ENCODE measurements around the gene PDZD4. TPM values are rescaled to one million over a fixed set of nuclear protein-coding genes. Genes with fewer than 3 reads are reported as not detected.

PDZD4 gene
- total RNA-seq, 2 experiments from 2014 or later: not detected

DNA sequence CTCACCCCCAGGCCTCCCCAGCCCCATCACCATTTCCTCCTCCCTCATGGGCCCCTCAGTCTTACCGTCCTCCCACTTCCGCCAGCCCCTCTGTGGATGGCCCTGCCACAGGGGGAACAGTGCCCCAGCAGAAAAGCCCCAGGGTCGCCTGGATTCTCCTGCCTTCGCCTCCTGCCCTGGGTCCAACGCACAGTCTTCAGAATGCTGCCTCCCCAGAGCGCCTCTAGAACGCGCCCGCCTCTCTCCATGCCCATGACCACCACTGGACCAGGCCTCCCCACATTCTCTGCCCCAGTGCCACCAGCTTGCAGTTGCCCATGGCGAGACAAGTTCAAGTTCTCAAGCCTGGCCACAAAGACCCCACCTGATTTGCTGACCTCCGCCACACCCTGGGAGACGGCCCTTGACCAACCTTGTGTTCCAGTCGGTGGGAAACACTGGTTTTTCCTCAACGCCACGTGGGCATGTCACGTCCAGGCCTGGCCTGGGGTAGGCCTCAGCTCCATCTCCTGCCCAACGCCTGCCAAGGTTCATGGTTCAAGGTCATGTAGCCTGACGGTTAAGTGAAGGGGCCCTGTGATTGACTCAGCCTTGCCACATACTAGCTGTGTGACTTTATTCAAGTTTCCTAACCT, 66.9 kb downstream of the PDZD4 start:
- no peak overlapping the region for H3K4me2 ChIP-seq (ENCODE audit: low read length)
- H3K36me3 ChIP-seq (ENCODE audit: insufficient read depth, low read length): no peaks in the 10 kb centered on the region
- BruUV-seq (replicated peaks): no TSS peak
- no peak for DNase-seq (ENCODE audit: low spot score)
- no peaks in the 10 kb centered on the region for H3K9me2 ChIP-seq (ENCODE audit: insufficient read depth, low read length)
- H3K4me1 ChIP-seq (ENCODE audit: insufficient read depth, low read length, poor library complexity, severe bottlenecking): peaks cover 6% of the 10 kb centered on the region
- no peaks in the 10 kb centered on the region for H3K9me3 ChIP-seq (ENCODE audit: low read length)
- CTCF ChIA-PET (ENCODE audit: unreplicated experiment): no interaction called here
- H2AFZ ChIP-seq (ENCODE audit: low read length): no peak overlapping the region
- TF ChIP-seq EZH2phosphoT487 (IDR thresholded peaks at IDR 0.05; ENCODE audit: borderline replicate concordance, low read depth, low read length): no peak
- TF ChIP-seq, protein P1, sequence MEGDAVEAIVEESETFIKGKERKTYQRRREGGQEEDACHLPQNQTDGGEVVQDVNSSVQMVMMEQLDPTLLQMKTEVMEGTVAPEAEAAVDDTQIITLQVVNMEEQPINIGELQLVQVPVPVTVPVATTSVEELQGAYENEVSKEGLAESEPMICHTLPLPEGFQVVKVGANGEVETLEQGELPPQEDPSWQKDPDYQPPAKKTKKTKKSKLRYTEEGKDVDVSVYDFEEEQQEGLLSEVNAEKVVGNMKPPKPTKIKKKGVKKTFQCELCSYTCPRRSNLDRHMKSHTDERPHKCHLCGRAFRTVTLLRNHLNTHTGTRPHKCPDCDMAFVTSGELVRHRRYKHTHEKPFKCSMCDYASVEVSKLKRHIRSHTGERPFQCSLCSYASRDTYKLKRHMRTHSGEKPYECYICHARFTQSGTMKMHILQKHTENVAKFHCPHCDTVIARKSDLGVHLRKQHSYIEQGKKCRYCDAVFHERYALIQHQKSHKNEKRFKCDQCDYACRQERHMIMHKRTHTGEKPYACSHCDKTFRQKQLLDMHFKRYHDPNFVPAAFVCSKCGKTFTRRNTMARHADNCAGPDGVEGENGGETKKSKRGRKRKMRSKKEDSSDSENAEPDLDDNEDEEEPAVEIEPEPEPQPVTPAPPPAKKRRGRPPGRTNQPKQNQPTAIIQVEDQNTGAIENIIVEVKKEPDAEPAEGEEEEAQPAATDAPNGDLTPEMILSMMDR (conservative IDR thresholded peaks at IDR 0.05; ENCODE audit: low read length): no peak
- no peaks in the 10 kb centered on the region for H4K20me1 ChIP-seq (ENCODE audit: insufficient read depth, low read length)
- POLR2A ChIA-PET: no interaction called here
- H3K79me2 ChIP-seq (ENCODE audit: insufficient read depth, low read depth, low read length): no peaks in the 10 kb centered on the region
- no peak overlapping the region for H3K27ac ChIP-seq (ENCODE audit: low read depth, low read length, poor library complexity, severe bottlenecking)
- intact Hi-C loops (cut with micrococcal nuclease; ENCODE audit: unreplicated experiment): loop anchor here (5.0 to 10.0 kb wide), 3 partner anchors 71 to 119 kb away; partner anchors contain the start of genes PDZD4 and SLC6A8
- no peak overlapping the region for H3K4me3 ChIP-seq (ENCODE audit: low read depth, low read length, poor library complexity, severe bottlenecking)

DNA sequence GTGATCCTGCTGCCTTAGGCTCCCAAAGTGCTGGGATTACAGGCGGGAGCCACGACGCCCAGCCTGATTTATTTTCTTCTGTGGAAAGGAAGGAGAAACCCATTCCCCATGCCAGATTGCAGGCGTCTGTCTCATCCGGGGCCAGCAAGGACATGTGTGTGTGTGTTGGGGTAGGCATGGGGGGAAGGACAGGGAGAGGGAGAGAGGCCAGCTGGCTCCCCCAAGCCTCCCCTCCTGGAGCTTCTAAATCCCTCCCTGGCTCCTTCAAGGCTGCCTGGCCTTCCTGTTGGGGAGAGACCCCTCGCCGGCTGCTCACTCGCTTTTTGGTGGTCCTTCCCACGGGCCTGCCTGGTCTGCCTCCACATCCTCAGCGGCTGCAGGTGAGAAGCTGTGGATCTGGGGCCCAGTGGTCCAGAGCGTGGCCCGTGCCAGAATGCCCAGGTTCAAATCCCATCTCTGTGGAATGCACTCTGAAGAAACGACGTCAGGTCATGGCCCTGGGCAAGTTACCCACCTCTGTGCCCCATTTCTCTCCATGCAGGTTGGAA, 67.6 kb downstream of the PDZD4 start:
- Histone ChIP-seq H3K9me2 (ENCODE audit: insufficient read depth, low read length) (no peaks in the 10 kb centered on the region), H3K9me3 (ENCODE audit: low read length) (no peaks in the 10 kb centered on the region), H3K4me2 (ENCODE audit: low read length) (no peak overlapping the region), H2AFZ (ENCODE audit: low read length) (no peak overlapping the region), H3K27ac (ENCODE audit: low read depth, low read length, poor library complexity, severe bottlenecking) (no peak overlapping the region), H3K36me3 (ENCODE audit: insufficient read depth, low read length) (no peaks in the 10 kb centered on the region), H3K4me3 (ENCODE audit: low read depth, low read length, poor library complexity, severe bottlenecking) (no peak overlapping the region), H3K4me1 (ENCODE audit: insufficient read depth, low read length, poor library complexity, severe bottlenecking) (peaks cover 6% of the 10 kb centered on the region), H4K20me1 (ENCODE audit: insufficient read depth, low read length) (no peaks in the 10 kb centered on the region), H3K79me2 (ENCODE audit: insufficient read depth, low read depth, low read length) (no peaks in the 10 kb centered on the region)
- DNase-seq (ENCODE audit: low spot score): no peak
- BruUV-seq (replicated peaks): no TSS peak
- TF ChIP-seq, protein P1 (conservative IDR thresholded peaks at IDR 0.05; ENCODE audit: low read length): no peak
- TF ChIP-seq EZH2phosphoT487 (IDR thresholded peaks at IDR 0.05; ENCODE audit: borderline replicate concordance, low read depth, low read length): no peak
- intact Hi-C loops (cut with micrococcal nuclease; ENCODE audit: unreplicated experiment): loop anchor here (5.0 to 10.0 kb wide), 3 partner anchors 72 to 120 kb away; partner anchors contain the start of genes PDZD4 and SLC6A8
- CTCF ChIA-PET (ENCODE audit: unreplicated experiment): no interaction called here
- POLR2A ChIA-PET: no interaction called here

DNA sequence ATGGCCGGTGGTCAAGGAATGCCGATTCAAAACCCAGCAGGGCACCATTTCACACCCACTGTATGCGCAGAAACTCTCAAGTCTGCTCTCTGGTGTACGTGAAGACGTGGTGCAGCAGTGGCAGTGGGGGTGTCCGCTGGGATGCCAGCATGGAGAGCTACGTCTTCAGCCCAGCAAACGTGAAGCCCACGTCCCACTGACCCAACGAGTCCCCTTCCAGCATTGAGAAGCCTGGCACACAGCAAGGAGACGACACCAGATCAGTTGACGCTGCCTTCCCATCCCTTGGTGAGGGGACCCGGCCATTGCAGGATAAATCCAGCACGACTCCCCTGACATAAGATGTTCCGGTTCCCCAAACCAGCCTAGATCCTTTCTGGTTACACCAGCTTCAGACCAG, 68.5 kb downstream of the PDZD4 start:
- POLR2A ChIA-PET: no interaction called here
- CTCF ChIA-PET (ENCODE audit: unreplicated experiment): no interaction called here
- DNase-seq (ENCODE audit: low spot score): no peak
- Histone ChIP-seq H2AFZ (ENCODE audit: low read length) (no peak overlapping the region), H3K4me3 (ENCODE audit: low read depth, low read length, poor library complexity, severe bottlenecking) (no peak overlapping the region), H3K36me3 (ENCODE audit: insufficient read depth, low read length) (no peaks in the 10 kb centered on the region), H3K9me2 (ENCODE audit: insufficient read depth, low read length) (no peaks in the 10 kb centered on the region), H3K9me3 (ENCODE audit: low read length) (no peaks in the 10 kb centered on the region), H3K27ac (ENCODE audit: low read depth, low read length, poor library complexity, severe bottlenecking) (no peak overlapping the region), H3K4me2 (ENCODE audit: low read length) (no peak overlapping the region), H3K79me2 (ENCODE audit: insufficient read depth, low read depth, low read length) (no peaks in the 10 kb centered on the region), H3K4me1 (ENCODE audit: insufficient read depth, low read length, poor library complexity, severe bottlenecking) (peaks cover 6% of the 10 kb centered on the region), H4K20me1 (ENCODE audit: insufficient read depth, low read length) (no peaks in the 10 kb centered on the region)
- intact Hi-C loops (cut with micrococcal nuclease; ENCODE audit: unreplicated experiment): loop anchor here (5.0 to 10.0 kb wide), 3 partner anchors 73 to 120 kb away; partner anchors contain the start of genes PDZD4 and SLC6A8
- BruUV-seq (replicated peaks): no TSS peak
- TF ChIP-seq, protein P1 (conservative IDR thresholded peaks at IDR 0.05; ENCODE audit: low read length): no peak
- TF ChIP-seq EZH2phosphoT487 (IDR thresholded peaks at IDR 0.05; ENCODE audit: borderline replicate concordance, low read depth, low read length): no peak

Measured in OCI-LY7 (cell line).